ENCODE results near the gene PTPRO.

Gene PTPRO

DNA sequence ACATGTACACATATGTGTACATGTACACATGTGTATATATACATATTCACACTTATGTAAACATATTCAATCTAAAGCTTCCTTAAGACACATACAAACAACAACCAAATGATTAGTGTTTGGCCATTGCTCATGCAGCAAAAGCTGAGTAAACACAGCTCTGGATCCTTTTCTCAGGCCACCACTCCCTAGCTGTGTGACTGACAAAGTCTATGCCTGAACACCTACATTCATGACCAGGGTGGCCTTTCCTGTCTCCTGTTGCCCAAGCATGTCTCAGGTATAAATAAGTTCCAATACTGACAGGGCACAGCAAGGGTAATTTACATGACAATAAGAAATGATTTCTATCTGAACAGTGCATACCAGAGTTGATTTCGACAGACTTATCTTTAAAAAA is 1.4 kb upstream of the PTPRO start:
- H3K4me3 ChIP-seq (replicated peaks in 1 of 2; ENCODE audit: low read depth in 2 of 2, low read length in 2 of 2) = no peak overlapping the region
- no peak for DNase-seq (ENCODE audit: low read depth in 2 of 2)
- TF ChIP-seq, protein P1, sequence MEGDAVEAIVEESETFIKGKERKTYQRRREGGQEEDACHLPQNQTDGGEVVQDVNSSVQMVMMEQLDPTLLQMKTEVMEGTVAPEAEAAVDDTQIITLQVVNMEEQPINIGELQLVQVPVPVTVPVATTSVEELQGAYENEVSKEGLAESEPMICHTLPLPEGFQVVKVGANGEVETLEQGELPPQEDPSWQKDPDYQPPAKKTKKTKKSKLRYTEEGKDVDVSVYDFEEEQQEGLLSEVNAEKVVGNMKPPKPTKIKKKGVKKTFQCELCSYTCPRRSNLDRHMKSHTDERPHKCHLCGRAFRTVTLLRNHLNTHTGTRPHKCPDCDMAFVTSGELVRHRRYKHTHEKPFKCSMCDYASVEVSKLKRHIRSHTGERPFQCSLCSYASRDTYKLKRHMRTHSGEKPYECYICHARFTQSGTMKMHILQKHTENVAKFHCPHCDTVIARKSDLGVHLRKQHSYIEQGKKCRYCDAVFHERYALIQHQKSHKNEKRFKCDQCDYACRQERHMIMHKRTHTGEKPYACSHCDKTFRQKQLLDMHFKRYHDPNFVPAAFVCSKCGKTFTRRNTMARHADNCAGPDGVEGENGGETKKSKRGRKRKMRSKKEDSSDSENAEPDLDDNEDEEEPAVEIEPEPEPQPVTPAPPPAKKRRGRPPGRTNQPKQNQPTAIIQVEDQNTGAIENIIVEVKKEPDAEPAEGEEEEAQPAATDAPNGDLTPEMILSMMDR (IDR thresholded peaks at IDR 0.05; ENCODE audit: low read depth, low read length) = no peak

DNA sequence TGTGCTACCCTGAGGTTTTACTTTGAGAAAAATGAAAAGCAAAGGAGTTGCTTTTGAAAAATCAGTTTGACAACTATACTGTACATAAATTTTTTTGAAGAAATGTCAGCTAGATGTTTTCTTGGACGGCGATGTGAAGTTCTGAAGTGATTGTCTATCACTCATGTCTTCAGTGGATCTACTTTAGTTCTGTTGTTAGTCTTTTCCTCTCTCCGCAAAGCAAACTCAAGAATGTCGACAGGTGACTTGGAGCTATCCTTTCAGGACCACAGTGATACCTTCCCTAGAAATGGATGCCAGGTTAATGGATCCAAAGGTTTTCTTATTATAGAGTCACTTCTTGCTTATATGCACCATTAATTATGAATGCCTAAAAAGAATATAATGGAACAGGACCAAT is 1.2 kb downstream of the PTPRO start:
- DNase-seq (ENCODE audit: low read depth in 2 of 2) = no peak
- no peak overlapping the region for H3K4me3 ChIP-seq (replicated peaks in 1 of 2; ENCODE audit: low read depth in 2 of 2, low read length in 2 of 2)
- TF ChIP-seq, protein P1 (IDR thresholded peaks at IDR 0.05; ENCODE audit: low read depth, low read length) = no peak

DNA sequence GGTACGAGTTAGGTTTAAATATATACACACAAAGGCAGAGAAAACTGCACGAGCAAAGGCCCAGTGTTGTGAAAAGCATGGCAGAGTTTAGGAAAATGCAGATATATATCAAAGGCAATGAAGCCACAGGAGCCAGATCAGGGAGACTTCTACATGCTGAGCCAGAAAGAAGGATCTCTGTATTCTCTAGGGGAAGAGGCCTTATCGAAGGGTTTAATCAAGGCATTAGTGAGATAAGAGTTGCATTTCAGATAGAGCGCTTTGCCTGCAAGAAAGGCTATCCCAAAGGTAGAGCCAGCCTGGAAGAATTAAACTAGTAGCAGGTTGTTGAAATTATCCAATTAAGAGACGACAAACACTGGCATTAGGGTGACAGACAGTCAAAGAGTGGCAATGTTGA is 7.6 kb downstream of the PTPRO start:
- no peak for DNase-seq (ENCODE audit: low read depth in 2 of 2)
- TF ChIP-seq, protein P1 (IDR thresholded peaks at IDR 0.05; ENCODE audit: low read depth, low read length) = no peak
- H3K4me3 ChIP-seq (replicated peaks in 1 of 2; ENCODE audit: low read depth in 2 of 2, low read length in 2 of 2) = no peak overlapping the region

DNA sequence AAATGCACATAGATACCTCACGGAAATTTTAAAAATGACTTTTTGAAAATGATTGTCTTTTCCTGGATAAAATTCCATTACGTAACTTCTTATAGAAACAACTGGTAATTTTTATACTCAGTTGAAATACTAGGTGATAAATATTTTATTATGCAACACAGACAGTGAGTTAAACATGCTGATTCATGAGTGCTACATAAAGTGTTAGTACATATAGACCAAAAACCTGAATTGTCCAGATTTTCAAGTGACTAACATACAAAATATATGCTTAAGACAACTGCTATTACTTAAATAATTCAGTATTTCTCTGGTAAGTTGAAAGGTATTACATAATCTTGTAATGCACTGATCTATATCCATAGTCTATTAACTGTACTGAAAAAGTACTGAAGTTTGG is 11.9 kb downstream of the PTPRO start:
- TF ChIP-seq, protein P1 (IDR thresholded peaks at IDR 0.05; ENCODE audit: low read depth, low read length) = no peak
- H3K4me3 ChIP-seq (replicated peaks in 1 of 2; ENCODE audit: low read depth in 2 of 2, low read length in 2 of 2) = no peak overlapping the region
- DNase-seq (ENCODE audit: low read depth in 2 of 2) = peak in 1 of 2 donors; percentile 32

DNA sequence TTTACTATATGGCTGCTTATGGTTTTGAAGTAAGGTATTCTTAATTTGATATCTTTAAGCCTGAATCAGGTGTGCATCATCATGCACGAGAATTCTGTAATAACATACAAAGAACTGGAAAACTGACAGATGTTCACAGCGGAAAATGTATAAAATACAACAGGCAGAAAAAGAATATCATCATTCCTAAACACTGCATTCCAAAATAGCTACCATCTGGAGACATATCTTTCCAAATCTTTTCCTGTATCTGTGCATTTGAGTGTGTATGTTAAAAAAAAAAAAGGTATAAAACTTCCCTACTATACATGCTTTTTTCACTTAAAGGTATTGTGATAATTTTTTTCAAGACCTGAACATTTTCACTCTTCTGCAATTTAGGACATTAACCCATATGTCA is 13.7 kb downstream of the PTPRO start:
- no peak overlapping the region for H3K4me3 ChIP-seq (replicated peaks in 1 of 2; ENCODE audit: low read depth in 2 of 2, low read length in 2 of 2)
- DNase-seq (ENCODE audit: low read depth in 2 of 2) = no peak
- TF ChIP-seq, protein P1 (IDR thresholded peaks at IDR 0.05; ENCODE audit: low read depth, low read length) = no peak

DNA sequence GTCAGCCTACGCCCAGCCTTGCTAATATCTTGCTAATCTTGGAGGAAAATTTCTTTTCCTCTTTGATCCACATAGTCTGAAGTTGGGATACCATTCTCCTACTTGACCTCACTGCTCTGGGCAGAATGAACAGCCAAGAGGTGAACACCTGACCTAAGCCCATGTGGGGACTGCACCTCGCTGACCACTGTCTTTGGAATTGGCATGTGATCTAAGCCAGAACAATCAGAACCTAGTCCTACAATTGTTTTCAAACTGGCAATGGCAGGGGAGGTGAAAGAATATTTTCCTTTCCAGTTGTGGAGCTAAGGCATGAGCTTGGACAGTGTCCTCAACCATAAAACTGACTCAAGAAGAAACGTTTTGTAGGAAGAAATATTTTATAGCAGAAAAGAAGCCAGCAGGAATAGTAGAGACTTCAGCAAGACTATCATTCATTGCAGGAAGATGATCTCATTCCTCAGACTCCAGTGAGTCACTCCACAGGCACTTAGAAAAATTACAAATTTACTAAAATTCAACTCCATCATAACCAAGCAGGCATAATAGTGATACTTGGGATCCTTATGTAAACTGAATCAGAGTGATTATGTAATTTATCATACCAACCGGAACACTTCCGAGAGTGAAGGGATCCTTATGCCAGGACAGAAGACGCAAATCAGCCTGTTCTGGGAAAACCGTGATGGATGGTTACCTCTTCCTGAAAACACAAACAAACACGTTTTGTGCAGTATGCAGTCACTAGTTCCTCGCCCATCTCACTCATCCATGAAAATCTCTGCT is 14.7 kb downstream of the PTPRO start:
- TF ChIP-seq, protein P1 (IDR thresholded peaks at IDR 0.05; ENCODE audit: low read depth, low read length) = no peak
- no peak overlapping the region for H3K4me3 ChIP-seq (replicated peaks in 1 of 2; ENCODE audit: low read depth in 2 of 2, low read length in 2 of 2)
- DNase-seq (ENCODE audit: low read depth in 2 of 2) = peak; percentile 34 to 83

DNA sequence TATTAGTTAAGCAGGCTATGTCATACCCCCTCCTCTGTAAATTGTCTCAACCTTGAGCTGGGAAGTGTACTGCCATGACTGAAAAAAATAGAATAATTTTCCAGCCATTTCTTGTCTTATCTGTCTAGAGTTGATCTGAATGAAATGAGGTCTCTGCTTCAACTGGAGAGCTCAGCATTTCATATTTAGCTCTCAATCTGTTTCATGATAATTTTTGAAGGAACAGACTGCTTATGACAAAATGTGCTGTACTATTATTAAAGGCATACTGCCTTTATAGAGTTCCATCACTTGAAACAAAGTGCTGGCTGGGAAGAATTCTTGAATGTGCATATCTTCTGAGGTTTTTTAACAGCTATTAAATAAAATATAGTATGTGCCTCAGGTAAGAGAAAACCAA is 19.1 kb downstream of the PTPRO start:
- H3K4me3 ChIP-seq (replicated peaks in 1 of 2; ENCODE audit: low read depth in 2 of 2, low read length in 2 of 2) = no peak overlapping the region
- no peak for DNase-seq (ENCODE audit: low read depth in 2 of 2)
- TF ChIP-seq, protein P1 (IDR thresholded peaks at IDR 0.05; ENCODE audit: low read depth, low read length) = no peak
